HG02610 (cell line): ENCODE measurements around the gene ZFHX3.

Experiments used
- ATAC-seq: cut with Tn5 transposase; IDR thresholded peaks from one replicate; pipeline ENCODE4 v1.9.1; 2021; ENCODE audit warnings: mild to moderate bottlenecking, moderate library complexity; ENCODE audit not compliant: unreplicated experiment

ZFHX3 gene

DNA sequence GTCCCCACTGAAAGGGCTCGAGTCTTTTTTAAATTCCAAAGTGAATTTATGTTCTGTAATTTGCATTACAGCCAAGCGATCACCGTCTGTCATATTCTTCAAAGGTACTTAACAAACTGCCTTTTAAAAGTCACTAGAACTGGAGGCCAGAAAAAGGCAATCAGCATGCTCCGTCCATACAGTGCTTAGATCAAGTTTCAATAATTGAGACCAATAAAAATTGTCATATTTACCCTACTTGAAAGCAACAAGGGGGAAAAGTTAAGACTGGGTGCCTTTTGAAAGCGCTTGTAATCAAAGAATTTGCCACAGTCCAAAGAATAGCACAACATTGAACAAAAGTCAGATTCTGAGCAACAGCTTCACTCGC, 9.0 kb upstream of the ZFHX3 start:
- ATAC-seq, result no peak

DNA sequence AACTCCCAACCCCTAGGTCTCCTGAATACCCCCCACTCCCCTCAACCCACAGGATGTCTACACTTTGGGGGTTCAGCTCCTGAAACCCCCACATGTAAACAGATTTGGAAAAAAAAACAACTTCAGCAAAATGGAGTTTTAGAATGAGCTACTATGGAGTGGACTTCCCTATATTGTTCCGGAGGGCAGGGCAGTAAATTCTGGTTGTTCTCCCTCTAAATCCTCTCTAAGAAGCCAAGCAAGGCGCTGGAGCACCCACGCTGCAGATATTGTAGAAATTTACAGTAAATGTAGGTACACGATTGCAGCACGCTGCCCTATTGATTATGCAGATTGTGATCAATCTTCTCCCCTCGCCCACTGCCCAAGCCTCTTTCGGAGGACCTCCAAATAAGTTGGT, 8.5 kb upstream of the ZFHX3 start:
- ATAC-seq, result no peak

DNA sequence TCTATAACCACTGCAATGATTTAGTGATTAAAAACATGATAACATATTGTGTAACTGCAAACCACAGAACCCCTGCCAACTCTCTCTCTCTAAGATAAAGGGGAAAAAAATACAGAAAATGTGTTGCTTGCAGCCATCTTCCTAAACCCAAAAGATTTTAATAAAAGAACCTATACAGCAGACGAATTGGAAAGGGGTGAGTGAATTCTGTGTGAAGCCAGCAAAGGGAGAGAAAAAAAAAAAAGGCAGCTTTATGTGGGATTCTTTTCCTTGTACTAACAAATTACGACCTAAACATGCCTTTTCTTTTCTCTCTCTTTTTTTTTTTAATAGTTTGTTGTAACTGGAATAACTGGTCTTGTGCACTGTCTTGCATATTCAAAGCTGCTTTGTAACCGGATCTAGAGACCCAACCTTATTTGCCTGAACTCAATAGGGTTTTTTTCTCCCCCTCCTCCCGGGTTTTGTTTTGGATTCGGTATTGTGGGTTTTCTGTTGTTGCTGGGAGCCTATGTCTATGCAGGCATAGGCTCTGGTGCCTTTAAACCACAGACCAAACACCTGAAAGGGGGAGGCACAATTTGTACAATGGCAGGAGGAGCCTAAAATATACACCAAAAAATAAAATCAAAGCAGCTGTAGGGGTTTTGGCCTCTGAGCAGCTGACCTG, 7.0 kb upstream of the ZFHX3 start:
- no peak for ATAC-seq

DNA sequence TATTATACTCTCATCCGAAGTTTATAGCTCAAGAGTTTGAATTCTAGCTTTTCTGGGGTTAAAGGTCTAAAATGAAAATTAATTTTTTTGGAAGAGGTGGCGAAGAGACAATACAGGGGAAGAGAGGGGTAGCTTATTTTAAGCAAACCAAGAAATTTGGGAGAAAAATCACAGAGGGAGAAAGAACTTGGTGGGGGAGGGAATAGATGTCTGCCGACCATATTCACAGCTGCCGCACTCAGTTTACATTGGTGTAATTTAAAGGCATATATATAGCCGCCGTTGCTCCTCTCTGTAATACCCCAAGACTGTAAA, 6.5 kb upstream of the ZFHX3 start:
- ATAC-seq, result no peak

DNA sequence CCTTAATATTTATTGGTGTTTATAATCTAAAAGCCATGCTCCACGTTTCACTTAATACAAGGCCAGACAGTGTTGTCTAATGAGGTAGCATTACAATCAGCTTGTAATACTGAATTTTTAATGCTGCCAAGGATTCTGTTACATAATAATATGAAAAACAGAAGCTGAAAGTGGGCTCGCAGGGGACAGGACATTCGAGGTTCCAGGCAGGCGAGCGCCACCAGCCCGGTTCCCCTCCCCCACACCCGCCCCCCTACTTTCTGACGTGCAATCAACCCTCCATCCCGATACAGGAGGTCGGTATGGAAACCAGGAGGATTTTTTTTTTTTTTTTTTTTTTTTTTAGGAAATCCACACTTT, 6.2 kb upstream of the ZFHX3 start:
- no peak for ATAC-seq

DNA sequence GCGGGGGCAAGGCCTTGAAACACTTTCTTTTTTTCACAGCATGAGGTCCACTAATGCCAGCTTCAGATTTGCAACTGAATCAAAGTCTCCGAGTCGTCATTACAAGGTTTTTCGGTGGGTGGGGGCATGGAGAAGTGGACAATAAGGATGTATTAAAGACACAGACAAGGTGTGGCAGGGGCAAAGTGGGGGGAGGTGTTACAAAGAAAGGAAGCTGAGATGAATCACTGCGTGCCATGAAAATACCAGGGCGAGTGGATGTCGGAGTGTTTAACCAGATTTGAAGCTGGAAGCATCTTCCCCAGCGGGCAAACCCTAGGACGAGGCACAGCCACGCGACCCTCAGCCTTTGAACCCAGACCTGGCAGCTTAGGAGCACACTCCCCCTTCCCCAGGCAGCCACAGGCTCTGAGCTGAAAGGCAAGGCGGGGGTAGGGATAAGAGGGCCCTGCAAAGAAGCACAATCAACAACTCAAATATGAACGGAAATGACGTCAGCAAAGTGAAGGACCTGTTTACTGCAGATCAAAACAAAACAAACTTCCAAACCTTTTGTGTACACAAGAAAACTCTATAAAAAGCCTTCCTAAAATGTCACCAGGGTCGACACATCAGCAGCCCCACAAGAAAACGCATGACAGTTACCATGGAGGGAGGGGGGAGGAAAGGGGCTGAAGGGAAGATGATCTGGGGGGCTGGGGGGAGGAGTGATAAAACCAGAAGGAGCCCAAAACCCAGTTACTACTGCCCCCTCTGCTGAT, 5.6 kb upstream of the ZFHX3 start:
- ATAC-seq, result no peak

DNA sequence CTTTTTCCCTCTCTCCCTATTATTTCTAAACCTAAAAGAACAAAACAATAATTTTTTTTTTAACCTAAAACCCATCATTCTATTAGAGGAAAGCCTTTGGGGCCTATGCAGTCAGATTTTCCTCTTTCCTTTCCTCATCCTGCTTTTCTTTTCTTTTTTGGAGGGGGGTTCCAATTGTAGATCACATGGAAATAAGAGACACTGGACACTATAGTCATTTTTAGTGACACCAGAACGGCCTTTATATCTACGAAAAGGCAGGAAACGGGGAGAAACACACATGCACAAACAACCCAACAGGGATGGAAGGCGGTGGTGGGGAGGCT, 5.1 kb upstream of the ZFHX3 start:
- ATAC-seq, result no peak

DNA sequence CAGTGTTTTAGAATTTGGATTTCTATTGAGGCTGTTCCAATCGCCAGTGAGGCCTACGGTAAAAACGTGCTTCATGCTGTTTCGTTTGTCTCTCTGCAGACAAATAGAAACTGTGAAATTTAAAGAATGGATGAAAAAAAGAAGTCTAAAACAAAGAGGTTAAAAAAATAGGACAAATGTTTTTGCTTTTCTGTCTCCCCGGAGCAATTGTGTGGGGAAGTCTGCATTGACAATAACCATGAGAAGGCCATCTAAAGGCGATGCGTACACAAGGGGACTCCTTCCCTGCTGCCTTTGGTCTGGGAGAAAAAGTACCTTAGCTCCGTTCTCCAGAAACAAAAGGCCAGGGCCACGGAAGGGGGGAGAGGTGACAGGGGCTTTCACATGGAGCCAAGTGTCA, 4.6 kb upstream of the ZFHX3 start:
- no peak for ATAC-seq

DNA sequence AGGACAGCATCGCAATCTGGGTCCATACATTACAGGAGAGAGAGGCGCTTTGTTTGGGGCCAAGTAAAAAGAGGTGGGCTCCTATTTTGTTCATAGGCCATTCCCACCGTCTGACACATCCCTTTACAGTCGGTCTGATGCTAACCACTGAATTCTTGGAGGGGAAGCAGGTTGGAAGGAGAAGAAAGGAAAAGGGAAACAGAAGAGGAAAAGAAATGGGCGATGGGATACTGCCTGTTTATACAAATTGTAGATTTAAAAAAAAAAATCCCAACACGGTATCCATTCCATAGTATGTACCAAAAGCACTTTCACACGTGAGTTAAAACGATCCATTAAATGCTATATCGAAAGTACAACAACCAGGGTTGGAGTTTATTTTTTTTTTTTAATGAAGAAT, 4.0 kb upstream of the ZFHX3 start:
- ATAC-seq, result no peak

DNA sequence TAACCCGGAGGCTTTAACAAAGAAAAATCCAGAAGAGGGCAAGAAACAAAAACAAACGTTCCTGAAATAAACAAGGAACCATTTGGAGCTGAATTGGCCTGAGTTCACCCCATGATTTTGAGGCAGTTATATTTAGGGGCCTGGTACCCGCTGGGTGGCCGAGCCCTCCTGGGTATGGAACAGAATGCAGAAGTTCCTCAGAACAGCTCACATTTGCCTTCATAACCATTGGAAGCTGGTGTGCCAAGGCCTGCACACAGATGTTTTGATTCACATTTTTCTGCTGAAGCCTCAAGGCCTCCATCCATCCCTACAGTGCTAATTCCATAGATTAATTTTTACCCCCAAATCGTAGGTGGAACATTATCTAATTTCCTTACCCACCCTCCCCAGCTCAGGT, 3.3 kb upstream of the ZFHX3 start:
- no peak for ATAC-seq

DNA sequence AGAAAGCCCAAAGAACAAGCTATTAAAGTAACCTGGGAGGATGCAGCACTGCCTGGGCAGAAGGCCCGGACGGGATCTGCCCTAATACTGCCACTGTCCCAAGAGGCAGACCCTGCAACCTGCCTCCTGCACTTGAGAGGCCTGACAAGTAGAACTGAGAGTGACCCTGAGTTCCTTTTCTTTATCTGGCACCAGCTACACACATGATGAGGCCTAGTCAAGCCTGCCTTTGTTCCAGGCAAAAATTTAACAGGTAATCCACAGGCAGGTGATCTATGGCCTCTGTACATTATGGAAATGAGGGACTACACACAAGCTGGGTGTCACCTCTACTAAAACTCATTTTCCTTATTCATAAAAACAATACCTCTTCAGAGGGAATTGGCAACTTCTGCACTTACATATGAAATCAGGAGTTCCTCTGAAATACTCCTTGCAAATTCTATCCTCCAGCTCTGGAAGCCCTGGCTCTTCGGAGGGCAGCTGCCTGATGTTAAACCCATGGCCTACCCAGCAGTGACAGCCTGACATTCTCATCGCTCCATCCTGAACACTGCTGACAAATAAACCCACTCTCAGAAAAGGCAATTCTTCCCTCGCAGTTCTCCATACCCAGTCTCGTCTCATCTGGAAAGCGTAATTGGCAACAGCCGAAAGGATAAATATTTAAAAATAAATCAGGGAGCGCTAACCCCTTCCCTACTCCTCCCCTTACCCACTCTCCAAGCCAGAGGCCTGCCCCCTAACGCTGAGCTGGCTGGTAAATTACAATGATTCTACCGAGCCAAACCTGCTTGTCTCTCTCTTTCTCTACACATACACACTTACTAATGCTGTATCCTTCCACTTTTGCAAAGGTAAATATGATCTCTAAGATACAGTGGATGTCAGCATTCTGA, 2.5 kb upstream of the ZFHX3 start:
- no peak for ATAC-seq

DNA sequence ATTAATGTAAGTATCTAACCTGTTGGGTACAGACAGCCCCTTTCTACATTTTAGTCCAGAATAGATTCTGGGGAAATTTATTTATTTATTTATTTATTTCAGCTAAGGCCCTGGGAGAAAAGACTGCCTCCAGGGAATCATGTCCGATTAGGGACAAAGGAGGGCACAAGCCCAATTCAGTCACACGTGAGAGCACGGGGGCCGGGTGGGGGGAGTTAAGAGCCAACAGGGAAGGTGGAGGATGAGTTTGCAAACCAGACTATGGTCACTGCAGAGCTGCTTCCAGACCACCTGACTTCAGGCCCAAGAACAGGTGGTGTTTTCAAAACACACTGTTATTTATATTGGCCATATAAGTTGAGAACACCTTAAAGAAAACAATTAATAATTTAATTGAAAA, 1.6 kb upstream of the ZFHX3 start:
- ATAC-seq, result no peak

DNA sequence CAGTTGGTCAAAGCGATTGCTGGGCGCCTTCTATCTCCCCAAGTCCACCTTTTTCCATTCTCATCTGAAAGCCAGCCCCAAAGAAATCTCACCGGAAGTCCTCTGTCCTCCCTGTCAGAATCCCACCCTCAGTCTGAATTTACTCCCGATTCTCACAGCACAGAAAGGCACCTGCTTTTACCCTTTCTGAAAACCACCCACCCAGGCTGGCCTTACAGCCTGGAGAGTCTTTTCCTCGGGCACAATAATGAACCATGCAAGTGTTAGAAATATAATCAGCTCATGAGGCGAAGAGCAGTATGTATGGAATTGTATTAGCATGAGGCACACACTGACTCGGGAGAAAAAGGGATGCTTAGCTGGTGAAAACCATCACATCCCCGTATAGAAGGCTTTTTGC, 1.2 kb upstream of the ZFHX3 start:
- no peak for ATAC-seq

DNA sequence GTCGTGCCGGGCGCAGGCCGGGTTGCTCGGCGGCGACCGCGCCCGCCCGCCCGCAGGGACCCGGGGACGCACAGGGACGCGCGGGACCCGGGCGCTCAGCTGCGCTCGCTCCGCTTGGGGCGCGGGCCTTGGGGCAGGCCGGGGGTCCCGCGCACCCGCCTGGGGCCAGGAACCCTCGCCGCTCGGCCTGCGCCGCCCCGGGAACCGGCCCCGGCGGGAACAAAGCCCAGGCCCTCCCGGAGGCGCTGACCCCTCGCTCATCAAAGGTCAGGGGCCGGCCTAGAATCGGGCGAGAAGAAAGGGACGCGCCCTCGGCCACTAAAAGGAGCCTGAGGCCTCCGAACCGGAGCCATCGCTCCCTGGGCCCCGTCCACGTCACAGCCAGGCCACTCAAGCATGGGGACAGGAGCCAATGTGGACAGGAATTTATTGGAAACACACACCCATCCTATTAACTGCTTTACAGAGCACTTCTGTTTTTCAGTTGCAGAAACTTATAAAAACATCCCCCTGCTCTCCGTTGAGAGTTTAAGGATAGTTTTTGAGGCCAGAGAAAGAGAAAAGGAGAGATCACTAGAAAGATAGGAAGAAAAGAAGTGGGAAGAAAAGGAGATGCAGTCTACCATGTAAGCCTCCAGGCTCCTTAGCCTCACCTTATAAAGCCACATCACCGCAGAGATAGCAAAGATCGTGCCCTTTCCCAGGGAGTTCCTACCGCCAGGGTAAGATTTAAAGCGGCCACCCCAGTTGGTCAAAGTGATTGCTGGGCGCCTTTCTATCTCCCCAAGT, 558 bp upstream of the ZFHX3 start:
- ATAC-seq, result peak; percentile 16

DNA sequence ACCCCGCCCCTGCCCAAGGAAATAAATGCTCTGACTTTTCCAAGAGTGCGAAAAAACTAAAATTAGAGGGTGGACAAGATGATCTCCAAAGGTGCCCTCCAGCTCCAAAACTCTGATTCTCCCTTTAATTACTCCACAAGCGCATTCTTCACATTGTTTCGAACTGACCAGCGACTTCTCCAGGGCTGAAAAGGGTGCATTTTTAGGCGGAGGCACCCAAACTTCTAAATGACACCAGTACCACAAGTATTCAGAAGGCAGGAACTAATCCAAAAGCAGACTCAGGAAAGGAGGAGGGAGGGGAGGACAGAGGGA, 750 bp downstream of the ZFHX3 start:
- no peak for ATAC-seq

DNA sequence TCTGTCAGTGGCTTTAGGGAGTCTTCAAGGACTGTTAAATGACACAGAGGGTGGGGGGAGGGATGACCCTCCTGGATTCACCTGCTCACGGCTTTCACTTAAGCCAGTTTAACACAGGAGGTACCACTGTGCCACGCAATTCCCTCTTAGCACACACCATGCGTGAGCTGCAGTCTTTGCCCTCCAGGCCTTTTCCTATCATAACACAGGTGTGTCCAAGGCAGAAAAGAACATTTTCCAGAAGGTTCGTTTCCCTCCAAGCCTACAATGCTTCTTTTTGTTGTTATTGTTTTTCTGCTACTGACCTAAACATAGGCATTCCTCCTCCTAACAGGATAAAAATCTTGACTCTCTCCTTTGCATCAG, 1.1 kb downstream of the ZFHX3 start:
- no peak for ATAC-seq

DNA sequence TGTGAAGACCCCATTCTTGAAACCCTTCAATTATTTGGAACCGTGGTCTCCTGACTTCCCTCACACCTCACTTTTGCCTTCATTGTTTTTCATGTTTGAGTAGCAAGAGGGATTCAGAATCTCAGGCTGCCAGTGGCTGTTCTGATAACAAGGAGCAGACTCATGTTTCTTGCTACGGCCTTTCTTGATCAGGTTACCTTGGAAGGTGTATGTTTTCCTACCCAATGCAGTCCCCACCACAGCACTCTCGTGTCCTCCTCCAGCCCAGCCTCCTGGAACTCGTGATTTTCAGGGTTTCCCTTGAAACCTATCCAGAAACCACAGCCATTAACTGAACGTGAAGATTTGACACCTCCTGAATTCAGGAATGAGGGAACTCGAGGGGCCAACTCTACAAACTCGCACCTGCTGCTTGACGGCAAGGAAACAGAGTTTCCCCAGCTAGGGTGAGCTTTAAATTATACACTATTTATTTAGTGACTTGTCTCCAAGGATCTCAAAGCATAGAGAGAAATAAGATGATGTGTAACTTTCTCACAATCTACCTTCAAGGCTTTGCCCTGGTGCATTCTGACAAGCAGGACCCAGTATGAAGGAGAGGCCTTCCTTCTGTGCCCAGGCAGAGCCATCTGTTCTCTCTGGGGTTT, 1.6 kb downstream of the ZFHX3 start:
- ATAC-seq, result no peak

DNA sequence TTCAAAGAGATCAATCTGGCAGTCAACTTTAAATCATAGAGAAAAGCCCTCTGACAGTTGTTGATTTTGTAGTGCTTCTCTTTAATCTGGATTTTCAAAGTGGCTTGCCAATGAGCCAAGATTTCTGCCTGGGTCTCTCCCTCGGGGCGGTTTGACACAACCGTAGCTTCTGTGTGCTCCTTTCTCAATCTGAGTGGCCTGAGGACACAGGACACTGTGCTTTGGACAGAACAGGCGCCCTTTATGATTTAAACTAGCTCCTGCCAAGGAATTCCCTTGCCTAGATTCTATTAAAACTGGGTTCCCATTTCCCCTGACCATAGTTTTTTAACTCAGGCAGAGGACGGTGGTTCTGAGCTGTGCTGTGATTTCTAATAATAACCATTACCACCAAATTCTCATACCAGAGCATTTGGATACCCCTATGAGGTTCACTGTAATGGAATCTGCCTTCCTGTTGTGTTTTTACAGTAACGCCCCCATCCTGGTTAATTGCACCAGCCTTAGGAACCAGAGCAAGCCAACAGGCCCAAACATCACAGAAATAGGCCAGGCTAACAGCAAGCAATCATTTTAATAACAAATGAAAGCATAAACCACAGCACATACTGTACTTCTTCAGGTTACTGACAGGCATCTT, 4.0 kb downstream of the ZFHX3 start:
- ATAC-seq, result no peak

DNA sequence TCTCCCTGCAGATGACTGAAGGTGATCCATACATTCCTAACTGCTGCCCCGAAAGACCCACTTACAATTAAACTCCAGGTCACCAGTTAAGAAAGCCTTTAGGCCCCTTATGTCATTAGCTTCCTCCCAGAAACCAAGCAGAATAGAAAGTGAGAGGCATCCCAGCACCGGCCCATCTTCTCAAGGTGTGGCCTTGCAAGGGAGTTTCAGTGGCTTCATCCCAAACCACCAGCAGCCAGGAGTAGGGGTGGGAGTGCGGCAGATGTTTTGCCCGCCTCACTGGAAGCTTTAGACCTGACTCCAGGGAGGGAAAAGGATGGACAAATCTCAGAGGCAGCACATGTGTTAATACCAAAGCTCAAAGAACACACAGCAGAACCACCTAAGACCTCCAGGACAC, 5.1 kb downstream of the ZFHX3 start:
- no peak for ATAC-seq

DNA sequence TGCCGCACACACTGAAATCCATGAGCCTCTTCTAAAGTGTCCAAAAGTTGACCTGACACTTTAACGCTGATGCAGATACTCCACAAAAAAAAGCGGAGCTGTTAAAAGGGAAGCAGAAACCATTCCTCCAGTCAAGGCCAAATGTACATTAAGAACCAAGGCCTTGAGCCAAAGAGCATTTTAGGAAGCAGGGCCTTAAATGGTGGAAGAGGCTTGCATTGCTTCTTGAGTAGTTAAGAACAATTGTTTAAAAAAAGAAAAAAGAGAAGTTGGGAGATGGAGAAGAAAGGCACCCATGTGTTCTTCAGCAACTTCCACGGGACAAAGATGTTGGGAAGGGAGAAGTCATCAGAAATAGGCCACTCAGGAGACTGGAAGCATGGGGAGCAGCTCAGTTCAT, 6.3 kb downstream of the ZFHX3 start:
- ATAC-seq, result no peak
